Astrocyte of the cerebellum (primary cell): ENCODE data around the gene BLID.

ENCODE experiments used
- DNase-seq: peaks from one replicate; pipeline ENCODE4 v3.0.0-alpha.2; 2011; ENCODE audit warnings: low read depth
- H3K4me3 ChIP-seq: 2 replicates; pipeline ENCODE4 v1.5.1; 2011; ENCODE audit warnings: mild to moderate bottlenecking, low read depth, low read length, moderate library complexity
- in situ Hi-C: cut with HindIII; loops from 2 replicates; pipeline ENCODE4 v1.10.0; 2017; ENCODE audit warnings: low sequenced_read_pairs
- TF ChIP-seq, protein P1 (sequence below): IDR thresholded peaks from 2 replicates; pipeline ENCODE4 v1.5.1; 2012; ENCODE audit warnings: low read length, low read depth, moderate library complexity, mild to moderate bottlenecking; ENCODE audit errors: missing control alignments

The BLID gene

DNA sequence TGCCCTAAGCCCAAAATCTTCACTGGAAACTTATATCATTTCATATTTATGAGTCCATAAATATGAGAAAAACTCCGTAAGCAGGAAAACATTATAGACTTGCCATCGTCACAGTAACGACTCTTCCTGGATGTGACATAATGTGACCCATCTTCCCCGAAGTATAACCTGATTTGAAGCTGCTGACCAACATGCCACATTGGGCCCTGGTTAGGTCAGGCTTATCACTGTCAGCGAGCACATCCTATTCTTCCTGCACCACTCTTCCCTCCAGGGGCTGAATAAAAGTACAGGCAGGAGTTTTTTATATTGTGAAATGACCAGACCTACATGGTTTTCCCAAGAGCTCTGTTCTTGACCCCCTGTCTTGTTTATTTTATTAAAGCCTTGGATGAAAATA lies 12.1 kb upstream of the BLID start:
- no peak for DNase-seq
- in situ Hi-C loops = no loop called here

DNA sequence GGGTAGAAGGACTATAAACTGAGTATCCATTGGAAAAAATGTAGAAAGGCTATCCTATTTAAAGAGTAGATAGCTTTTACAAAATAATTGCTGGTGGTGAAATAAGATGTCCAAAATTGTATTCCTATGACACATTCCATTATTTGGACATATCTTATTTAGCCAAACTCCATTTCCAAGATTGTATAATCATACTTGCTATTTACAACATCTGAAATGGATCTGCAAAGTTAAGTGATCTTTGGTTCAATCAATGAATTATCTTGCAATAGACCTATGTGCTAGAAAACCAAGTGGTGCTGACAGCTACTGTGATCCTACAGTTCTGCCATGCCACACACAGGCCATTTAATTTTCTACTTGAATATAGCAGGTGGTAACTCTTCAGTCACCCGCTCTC lies 11.0 kb upstream of the BLID start:
- H3K4me3 ChIP-seq = no peak overlapping the region
- in situ Hi-C loops = no loop called here
- DNase-seq = no peak
- TF ChIP-seq, protein P1, sequence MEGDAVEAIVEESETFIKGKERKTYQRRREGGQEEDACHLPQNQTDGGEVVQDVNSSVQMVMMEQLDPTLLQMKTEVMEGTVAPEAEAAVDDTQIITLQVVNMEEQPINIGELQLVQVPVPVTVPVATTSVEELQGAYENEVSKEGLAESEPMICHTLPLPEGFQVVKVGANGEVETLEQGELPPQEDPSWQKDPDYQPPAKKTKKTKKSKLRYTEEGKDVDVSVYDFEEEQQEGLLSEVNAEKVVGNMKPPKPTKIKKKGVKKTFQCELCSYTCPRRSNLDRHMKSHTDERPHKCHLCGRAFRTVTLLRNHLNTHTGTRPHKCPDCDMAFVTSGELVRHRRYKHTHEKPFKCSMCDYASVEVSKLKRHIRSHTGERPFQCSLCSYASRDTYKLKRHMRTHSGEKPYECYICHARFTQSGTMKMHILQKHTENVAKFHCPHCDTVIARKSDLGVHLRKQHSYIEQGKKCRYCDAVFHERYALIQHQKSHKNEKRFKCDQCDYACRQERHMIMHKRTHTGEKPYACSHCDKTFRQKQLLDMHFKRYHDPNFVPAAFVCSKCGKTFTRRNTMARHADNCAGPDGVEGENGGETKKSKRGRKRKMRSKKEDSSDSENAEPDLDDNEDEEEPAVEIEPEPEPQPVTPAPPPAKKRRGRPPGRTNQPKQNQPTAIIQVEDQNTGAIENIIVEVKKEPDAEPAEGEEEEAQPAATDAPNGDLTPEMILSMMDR = no peak

More for the DNA sequence above, 12.1 kb upstream of the BLID start:
- TF ChIP-seq, protein P1 = no peak
- H3K4me3 ChIP-seq = no peak overlapping the region

DNA sequence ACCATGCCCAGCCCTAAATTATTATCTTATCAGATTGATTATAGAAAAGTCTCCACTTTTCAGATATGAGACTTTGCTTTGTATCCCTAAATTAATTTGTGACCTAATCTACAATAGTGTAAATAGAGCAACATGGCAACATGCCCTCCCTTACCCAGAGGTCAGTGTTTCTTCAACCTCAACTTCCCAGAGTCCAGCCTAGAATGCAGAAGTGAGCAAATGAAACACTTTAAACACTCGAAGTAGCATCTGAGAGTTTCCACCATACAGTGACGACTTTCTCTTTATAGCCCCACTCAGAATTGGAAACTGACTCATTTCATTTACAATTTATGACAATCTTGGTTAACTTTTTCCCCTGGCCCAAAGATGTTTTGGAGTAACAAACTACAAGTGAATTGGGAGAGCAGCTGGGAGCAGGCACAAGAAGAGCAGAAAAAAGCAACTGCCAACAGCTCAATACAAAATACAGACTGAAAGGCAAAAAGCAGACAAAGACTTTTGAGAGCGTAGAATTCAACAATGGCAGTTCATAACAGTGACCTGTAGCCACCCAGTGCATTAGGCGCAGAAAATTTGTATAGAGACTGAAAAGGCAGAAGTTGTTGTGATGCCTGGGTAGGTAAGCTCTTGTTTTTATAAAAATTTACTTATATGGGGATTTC lies 10.1 kb upstream of the BLID start:
- in situ Hi-C loops = no loop called here
- no peak overlapping the region for H3K4me3 ChIP-seq
- TF ChIP-seq, protein P1 = no peak
- DNase-seq = no peak

DNA sequence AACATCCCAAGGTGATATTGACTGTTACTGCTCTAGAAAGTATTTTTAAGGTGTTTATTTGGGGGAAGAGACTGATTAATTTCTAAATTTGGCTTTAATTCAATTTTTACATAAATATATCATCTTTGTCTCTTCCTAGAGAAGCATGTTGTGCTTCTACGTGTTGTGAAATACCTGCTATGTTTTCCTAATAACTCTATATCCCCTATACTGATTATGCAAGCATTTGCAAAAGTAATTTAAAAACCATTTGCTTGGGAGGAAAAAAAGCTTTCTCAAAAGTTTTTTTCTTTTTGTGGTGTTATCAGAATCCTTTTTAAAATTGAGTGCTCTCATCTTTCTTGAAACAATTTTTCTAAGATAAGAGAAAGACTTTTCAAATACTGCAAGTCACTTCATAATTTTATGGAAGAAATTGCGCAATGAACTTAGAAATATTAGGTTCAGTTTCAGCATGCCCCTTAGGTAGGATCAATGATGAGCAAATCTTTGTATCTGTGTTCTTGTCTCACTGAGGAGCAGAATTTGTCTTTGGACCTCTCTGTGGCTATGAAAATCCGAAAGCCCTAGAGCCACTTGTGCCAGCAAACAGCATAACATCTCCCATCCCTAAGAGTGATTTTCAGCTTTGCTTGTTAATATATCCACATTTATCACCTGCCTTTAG lies 7.4 kb upstream of the BLID start:
- TF ChIP-seq, protein P1 = no peak
- in situ Hi-C loops = no loop called here
- no peak overlapping the region for H3K4me3 ChIP-seq
- DNase-seq = no peak

DNA sequence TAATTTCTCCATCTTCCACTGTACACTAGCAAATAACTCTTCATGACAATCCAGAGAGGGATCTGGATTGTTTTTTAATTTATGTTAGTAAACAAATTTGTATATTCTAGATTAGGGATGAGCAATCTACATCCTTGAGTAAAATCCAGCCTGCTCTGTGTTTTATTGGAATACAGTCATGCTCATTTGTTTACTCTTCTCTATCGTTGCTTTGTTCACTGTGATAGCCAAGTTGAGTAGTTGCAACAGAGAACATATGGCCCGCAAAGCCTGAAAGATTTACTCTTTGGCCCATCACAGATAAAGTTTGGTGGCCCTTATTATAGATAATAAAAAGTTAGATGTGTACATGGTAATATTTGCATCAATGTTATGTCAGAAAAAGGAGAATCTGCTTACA lies 6.2 kb upstream of the BLID start:
- in situ Hi-C loops = no loop called here
- no peak for DNase-seq
- no peak overlapping the region for H3K4me3 ChIP-seq
- TF ChIP-seq, protein P1 = no peak

DNA sequence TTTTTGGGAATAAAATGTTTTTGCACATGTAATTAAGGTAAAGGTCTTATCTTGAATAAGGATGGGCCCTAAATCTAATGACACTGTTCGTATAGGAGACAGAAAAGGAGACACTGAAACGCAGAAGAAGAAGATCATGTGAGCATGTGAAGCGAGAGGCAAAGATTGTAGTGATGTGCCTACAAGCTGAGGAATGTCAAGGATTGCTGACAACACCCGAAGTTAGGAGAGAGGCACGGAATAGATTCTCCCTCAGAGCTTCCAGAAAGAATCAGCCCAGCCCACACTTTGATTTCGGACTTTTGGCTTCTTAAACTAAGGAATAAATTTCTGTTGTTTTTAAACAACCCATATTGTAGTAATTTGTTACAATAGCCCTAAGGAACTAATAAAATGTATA lies 4.1 kb upstream of the BLID start:
- in situ Hi-C loops = no loop called here
- no peak for DNase-seq
- TF ChIP-seq, protein P1 = no peak
- no peak overlapping the region for H3K4me3 ChIP-seq
